Suppressor macrophage (primary cell): ENCODE results near the gene FANCL.
"Not testable (repeated sequence)": the region's sequence is repeated elsewhere in the genome, so short reads cannot be mapped to it uniquely, and the experiment has no call there.

Source experiments
- DNase-seq, 4 experiments: peaks; one replicate each; pipeline ENCODE4 v3.0.0-alpha.2; 2020 to 2022

FANCL gene

DNA sequence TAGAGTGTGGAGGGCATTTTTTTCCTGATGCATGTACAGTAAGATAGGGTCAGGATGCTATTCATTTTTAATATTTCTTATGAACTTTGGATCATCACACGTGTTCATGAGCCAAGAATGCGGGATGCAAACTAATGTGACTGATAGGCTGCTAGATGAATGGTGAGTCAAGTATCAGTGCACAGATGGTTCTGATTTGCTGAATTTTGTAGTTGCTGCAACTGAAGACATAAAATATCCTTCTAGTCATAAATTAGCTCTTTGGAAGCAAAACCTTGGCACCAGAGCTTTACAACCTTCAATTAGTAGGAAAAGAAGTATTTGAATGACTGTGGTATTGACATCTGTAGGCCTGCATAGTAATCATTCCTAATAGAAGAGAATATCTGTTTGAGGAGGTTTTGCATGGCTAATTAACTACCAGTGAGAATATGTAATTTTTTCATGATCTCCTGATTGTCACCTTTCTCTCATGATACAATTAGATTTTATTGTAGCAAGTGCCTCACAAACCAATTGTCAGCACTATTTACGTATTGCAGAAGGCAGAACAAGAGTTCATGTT lies 100.5 kb downstream of the FANCL start:
- no peak for DNase-seq

DNA sequence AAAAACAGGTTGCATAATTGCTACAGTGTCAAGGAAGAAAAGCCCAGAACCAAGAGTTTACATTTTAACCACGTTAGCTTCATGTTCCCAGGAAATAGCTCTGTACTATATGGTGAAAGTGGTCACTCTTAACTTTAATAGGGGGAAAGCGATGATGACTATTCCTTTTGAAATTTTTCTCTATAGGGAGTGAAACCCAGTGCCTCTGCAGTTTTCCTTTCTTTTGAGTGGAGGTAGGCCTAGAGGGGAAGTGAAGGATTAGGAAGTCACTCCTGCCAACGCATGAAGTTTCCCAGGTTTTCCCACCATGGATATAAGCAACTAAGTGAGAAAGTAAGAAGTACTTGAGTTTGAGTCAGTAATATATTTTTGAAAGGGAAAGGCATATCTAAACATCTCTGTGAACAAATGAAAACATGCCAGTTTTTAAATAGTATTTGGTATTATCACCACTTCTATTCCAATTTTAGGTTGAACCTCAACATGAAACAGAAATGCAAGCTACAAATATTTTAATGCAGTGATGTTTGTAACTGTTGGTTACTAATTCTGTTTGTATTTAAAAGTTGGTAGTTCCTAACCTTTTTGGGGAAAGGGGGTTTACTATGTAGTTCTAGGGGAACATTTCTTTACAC lies 102.6 kb downstream of the FANCL start:
- no peak for DNase-seq

DNA sequence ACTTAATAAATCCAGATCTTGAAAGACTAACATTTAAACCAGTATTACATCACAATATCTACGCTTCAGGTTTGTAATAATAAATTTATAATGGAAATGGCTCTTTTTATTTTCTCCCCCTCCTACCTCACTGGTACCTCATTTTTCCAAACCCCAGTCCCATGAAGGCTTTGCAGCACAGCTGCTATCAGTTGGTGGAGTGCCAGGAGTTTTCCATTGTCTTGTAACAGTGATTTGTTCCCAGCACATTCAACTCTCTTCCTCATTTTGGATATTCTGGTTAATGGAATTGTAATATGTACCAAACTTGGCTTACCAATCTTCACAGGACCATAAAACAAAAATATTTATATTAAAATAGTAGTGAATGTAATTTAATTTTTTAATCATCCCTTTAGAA lies 103.3 kb downstream of the FANCL start:
- no peak for DNase-seq

DNA sequence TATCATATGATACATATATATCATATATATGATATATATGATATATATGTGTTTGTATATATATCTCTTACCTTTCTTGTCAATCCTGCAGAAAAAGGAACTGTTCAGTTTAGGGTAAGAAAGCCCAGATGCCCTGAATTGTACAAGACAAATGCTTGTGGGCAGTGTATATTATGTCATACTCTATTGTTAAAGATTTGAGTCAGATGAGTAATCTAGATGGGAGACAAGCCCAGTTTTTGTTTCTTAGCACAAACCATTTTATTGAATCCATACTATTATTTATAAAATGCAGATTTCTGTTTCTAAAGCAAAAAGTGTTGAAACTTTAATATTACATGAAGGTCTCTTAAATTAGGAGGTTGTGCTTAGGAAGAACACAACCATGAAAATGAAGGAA lies 103.9 kb downstream of the FANCL start:
- DNase-seq, result peak; percentile 17 to 71 (median 38)

DNA sequence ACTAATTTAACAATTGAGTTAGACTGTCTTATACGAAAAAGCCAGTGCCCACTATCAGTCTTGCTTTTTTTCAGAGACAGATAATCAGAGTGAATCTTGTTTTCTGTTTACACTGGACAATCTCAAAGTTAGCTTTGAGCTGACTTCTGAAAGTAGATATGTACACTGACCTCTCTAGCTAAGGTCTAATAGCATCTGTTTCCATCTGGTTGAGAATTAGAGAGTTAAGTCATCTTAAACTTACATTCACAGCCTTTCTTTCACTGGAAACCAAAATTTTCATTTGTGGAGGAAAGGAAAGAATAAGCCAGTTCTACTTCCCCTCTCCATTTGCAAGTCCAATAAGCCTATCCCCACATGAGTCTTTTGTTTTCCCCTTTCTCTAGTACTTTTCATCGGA lies 105.3 kb downstream of the FANCL start:
- DNase-seq, result no peak

DNA sequence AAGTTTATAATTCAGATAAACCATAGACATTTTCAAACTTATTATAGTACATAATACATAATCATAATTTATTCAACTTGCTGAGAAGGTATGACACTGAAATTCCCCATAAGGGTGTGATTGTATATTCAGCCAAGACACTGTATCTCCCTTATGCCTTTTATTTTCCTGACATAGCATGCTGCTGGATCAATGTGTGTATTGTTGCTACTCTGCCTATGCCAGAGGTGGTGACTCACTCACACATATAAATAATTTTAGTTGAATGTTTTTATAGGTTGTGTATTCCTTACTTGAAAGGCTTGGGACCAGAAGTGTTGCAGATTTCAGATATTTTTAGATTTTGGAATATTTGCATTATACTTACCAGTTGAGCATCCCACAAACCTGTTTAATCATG lies 107.7 kb downstream of the FANCL start:
- DNase-seq, result no peak

DNA sequence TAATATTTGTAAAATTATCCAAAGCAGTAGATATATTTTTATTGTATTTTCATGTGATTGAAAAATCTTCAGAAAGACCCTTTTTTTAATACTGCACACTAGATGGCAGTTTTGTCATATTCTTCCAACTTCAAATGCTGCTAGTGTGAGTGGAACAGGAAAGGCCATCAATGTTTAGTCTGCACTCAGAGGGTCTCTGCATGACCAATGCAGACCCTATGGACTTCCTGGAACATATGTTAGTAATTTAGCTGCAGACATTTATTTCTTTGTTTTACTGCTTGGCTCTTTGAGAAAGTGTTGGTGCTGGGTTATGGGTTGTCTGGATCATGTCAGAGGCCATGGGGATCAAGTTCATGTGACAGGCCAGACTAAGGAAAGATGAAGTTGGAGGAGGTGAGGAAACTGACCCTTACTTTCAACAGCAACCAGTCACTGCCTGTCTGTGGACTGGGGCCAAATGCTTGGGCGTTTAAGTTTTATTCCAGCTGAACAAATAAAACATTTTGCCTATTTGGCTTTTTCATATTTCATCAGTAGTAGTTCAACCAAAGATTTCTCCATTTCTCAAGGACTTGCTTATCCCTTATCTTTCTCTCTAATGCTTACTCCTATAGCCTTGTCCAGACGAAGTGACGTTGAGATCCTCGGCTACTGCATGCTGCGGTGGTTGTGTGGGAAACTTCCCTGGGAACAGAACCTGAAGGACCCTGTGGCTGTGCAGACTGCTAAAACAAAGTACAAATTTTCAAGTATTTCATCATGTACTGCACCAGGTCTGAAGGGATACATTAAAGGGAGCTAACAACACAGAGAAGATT lies 109.7 kb downstream of the FANCL start:
- DNase-seq, result peak in 2 of 4 experiments; percentile 21 to 30

DNA sequence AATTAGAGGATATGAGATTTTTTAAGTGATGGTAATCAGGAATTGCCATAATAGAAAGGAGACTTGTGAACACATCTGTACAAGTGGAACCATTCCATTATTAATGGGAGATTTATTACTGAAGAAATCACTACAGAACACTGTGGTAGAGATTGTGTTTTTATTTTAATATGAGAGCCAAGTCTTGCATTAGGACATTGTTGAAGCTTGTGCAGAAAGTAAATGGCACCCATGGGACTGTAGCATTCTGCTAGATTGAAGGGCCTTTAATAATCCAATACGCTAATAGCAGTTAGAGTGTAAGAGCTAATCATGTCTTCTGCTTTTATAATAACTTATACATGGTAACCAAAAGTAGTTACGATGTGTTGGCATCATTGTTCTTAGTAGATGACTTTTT lies 110.9 kb downstream of the FANCL start:
- no peak for DNase-seq

DNA sequence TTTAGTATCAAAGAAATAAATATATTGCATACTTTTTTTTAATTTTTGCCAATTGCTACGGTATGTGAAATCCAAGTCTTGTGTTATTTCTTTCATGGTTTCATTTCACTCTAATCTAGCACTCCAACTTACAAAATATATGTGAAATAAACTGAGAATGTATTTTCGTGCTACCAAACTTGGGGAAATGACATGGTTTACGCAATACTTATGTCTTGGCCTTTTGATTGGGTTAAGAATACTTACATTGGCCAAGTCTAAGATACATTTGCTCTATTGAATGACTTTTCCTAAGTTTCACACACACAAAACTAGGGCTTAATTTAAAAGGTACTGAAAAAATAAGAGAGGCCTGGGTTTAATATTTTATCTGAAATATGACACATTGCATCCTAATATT lies 114.0 kb downstream of the FANCL start:
- DNase-seq, result peak in 1 of 4 experiments; percentile 26

DNA sequence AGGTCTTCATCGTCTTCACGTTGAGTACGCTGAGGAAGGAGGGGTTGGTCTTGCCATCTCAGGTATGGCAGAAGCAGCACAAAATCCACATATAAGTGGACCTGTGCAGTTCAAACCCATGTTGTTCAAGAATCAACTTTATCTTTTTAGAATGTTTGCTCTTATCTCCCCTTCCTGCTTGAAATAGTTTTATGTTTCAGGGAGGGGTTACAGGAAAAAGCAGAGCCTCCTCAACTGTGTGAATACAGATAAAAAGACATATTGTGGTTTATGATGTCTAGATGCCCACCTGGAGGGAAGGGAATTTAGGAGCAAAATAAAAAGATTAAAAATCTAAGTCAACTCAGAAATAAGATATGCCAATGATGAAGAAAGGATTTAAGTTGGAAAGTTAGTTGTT lies 118.6 kb downstream of the FANCL start:
- no peak for DNase-seq

DNA sequence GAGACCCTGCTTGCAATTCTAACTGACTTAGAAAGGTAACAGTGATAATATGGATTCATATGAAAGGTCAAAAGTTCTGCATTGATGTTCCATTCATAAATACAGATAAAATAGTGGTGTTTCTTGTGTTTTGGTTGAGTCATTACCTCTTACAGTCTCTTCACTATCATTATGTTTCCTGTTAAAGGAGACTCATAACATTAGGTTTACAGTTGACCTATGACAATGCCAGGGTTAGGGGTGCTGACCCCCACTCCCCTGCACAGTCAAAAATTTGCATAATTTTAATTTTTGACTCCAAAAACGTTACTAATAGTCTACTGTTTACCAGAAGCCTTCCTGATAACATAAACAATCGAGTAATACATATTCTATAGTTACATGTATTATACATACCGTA lies 119.1 kb downstream of the FANCL start:
- no peak for DNase-seq

DNA sequence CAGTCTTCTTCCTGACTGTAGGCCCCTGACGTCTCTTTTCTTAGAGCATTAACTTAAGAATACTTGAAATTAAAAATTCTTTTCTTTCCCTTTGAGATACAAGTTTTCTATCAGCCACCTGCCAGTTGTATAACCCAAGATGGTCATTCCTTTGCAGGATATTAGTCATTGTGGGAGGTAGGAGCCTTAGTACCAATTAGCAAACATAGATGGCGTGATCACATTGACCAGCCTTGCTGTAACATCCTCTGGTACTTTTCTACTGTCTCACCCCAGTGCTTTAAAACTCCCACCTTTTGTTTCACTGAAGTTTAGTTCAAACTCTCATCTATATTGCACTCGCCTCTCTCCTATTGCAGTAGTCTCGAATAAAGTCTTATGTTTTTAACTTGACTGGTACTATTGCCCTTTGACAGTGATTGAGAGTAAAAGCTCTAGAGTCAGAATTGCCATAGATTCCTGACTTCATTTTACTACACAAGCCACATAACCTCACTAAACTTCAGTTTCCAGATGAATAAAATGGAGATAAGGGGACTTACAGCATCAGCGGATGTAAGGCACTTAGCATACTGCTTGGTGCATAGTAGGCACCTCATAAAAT lies 120.4 kb downstream of the FANCL start:
- DNase-seq, result no peak

DNA sequence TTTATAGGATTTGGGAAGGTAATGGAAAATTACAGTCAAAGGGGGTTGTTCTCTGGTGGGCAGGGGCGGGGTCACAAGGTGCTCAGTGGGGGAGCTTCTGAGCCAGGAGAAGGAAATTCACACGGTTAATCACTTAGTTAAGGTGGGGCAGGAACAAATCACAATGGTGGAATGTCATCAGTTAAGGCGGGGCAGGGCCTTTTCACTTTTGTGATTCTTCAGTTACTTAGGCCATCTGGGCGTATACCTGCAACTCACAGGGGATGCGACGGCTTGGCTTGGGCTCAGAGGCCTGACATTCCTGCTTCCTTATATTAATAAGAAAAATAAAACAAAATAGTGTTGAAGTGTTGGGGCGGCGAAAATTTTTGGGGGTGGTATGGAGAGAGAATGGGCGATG lies 127.6 kb downstream of the FANCL start:
- not testable (repeated sequence) for DNase-seq

DNA sequence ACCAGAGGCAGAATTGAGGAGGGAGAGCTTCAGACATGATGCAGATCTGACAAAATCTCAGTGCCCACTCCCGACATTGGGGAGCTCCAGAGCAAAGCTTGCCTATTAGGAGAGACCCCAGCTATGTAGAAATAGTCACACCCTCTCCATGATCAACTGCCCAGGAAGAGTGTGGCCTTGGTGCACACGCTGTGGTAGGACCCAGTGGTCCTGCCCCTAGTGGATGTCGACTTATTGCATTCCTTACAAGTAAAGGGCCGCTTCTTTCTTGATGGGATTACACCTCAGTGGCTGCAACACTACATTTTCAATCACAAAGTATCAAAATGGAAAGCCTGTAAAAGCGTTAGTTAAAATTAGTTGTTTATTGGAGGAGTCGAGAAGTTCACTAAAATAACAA lies 130.4 kb downstream of the FANCL start:
- DNase-seq, result no peak

DNA sequence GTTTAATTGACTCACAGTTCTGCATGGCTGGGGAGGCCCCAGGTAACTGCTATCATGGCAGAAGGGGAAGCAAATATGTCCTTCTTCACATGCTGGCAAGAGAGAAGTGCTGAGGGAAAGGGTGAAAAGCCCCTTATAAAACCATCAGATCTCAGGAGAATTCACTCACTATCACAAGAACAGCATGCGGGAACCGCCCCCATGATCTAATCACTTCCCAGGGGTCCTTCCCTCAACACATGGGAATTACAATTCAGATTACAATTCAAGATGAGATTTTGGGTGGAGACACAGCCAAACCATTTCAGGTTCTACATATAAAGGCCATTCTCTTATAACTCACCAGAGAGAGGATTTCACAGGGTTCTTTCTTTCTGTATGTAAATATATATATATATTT lies 131.6 kb downstream of the FANCL start:
- peak in 1 of 4 experiments; percentile 21 for DNase-seq
